Memory B cell (primary cell): ENCODE results near the gene BCO2.

Source experiments
- ATAC-seq: fragments of 150-1000 bp; cut with Tn5 transposase; 2 replicates; pipeline ENCODE4 v1.10.0; 2021; ENCODE audit warnings: low read depth, mild to moderate bottlenecking, moderate library complexity
- DNase-seq, 2 donors: peaks; one replicate each; pipeline ENCODE4 v3.0.0; 2022; ENCODE audit warnings: low spot score in 2 of 2
- H3K27ac Mint-ChIP-seq: one replicate; pipeline ENCODE4 v1.8.0; 2022; ENCODE audit warnings: mild to moderate bottlenecking, moderate library complexity, mixed read lengths
- H3K27me3 Mint-ChIP-seq: one replicate; pipeline ENCODE4 v1.8.0; 2022; ENCODE audit warnings: mixed read lengths
- H3K36me3 Mint-ChIP-seq: one replicate; pipeline ENCODE4 v1.8.0; 2022; ENCODE audit warnings: mild to moderate bottlenecking, mixed read lengths
- H3K4me1 Mint-ChIP-seq: one replicate; pipeline ENCODE4 v1.8.0; 2022; ENCODE audit warnings: mixed read lengths
- H3K4me3 Mint-ChIP-seq: one replicate; pipeline ENCODE4 v1.8.0; 2022; ENCODE audit warnings: mild to moderate bottlenecking, moderate library complexity, mixed read lengths
- H3K9me3 Mint-ChIP-seq: one replicate; pipeline ENCODE4 v1.8.0; 2022; ENCODE audit warnings: mixed read lengths

The BCO2 gene

GRCh38 chr11:112212710-112213109 is 37.4 kb downstream of the BCO2 start:
- Mint-ChIP-seq H3K4me3 (no peak overlapping the region), H3K27me3 (peaks cover 2% of the 10 kb centered on the region), H3K4me1 (no peaks in the 10 kb centered on the region), H3K9me3 (no peaks in the 10 kb centered on the region), H3K36me3 (no peaks in the 10 kb centered on the region), H3K27ac (no peak overlapping the region)
- DNase-seq (no peak), ATAC-seq (no peak)

DNA sequence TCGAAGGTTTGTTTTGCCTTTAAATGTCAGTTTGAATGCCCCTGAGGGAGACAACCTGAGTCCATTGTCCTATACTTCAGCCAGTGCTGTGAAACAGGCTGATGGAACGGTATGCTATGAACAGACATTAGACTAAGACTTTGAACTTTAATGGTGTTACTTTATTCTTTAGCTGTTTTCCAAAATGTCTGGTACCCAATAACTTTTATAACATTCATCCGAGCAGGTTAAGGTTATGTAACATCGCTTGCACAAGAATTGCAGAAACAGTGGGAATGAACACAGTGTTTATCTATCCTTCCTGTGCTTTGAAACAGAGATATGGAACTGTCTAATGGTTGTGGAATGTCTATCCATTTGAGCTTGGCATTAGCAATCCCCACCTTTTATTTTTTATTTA is 38.4 kb downstream of the BCO2 start:
- DNase-seq (no peak), ATAC-seq (no peak)

GRCh38 chr11:112215621-112216020 is 40.3 kb downstream of the BCO2 start:
- Mint-ChIP-seq H3K9me3 (no peaks in the 10 kb centered on the region), H3K4me3 (no peak overlapping the region), H3K36me3 (no peaks in the 10 kb centered on the region), H3K27me3 (peaks cover 2% of the 10 kb centered on the region), H3K27ac (no peak overlapping the region), H3K4me1 (peaks cover 5% of the 10 kb centered on the region)
- ATAC-seq: no peak
- DNase-seq: no peak

More for the DNA sequence above, 38.4 kb downstream of the BCO2 start:
- Mint-ChIP-seq H3K9me3 (no peaks in the 10 kb centered on the region), H3K4me3 (no peak overlapping the region), H3K36me3 (no peaks in the 10 kb centered on the region), H3K4me1 (no peaks in the 10 kb centered on the region), H3K27me3 (peaks cover 2% of the 10 kb centered on the region), H3K27ac (no peak overlapping the region)

GRCh38 chr11:112216561-112217105 is 41.3 kb downstream of the BCO2 start:
- H3K36me3 Mint-ChIP-seq: no peaks in the 10 kb centered on the region
- ATAC-seq (no peak), DNase-seq (no peak)
- H3K27ac Mint-ChIP-seq: no peak overlapping the region
- no peak overlapping the region for H3K4me3 Mint-ChIP-seq
- no peaks in the 10 kb centered on the region for H3K9me3 Mint-ChIP-seq
- peaks cover 5% of the 10 kb centered on the region for H3K4me1 Mint-ChIP-seq
- peaks cover 2% of the 10 kb centered on the region for H3K27me3 Mint-ChIP-seq

DNA sequence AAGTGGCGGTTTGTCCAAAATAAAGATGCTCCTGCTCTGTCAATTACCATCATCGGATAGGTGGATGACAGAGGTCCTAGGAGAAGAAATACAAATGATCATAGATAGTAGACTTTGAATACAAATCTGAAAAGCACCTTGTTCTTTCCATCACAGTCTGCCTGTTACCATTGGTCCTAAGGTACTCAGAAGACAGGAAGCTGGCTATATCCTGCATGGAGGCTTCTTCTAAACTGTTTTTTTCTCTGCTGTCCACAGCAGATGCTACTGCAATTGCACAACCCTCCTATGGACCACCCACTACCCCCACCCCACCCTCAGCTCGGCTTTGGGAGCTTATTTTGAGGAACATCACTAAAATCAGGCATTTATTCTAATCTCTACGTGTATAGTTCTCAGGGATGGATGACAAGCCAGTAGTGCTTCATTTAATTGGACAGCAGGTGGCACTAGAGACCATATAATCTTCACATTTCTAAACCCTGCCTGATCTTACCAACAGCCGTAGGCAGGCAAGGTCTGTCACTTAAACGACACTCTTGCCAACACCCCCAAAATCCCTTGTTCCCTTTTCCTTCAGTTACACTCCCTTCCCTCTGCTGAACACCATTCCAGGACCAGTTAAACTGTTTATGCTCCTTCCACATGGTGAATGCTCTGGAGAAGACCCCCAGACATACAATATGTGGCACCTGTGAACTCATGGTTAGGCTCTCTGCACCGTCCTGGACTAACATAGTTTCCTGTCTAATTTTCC is 44.3 kb downstream of the BCO2 start:
- H3K36me3 Mint-ChIP-seq: no peaks in the 10 kb centered on the region
- DNase-seq: peak; percentile 38 to 70
- H3K4me1 Mint-ChIP-seq: peaks cover 5% of the 10 kb centered on the region
- H3K4me3 Mint-ChIP-seq: no peak overlapping the region
- H3K27ac Mint-ChIP-seq: no peak overlapping the region
- H3K9me3 Mint-ChIP-seq: no peaks in the 10 kb centered on the region
- ATAC-seq: peak; percentile 99
- H3K27me3 Mint-ChIP-seq: no peaks in the 10 kb centered on the region

GRCh38 chr11:112221274-112221835 is 46.0 kb downstream of the BCO2 start:
- Mint-ChIP-seq H3K4me3 (no peak overlapping the region), H3K9me3 (no peaks in the 10 kb centered on the region), H3K27me3 (no peaks in the 10 kb centered on the region), H3K4me1 (peaks cover 5% of the 10 kb centered on the region), H3K36me3 (peaks cover 2% of the 10 kb centered on the region), H3K27ac (no peak overlapping the region)
- ATAC-seq: no peak
- DNase-seq: no peak

DNA sequence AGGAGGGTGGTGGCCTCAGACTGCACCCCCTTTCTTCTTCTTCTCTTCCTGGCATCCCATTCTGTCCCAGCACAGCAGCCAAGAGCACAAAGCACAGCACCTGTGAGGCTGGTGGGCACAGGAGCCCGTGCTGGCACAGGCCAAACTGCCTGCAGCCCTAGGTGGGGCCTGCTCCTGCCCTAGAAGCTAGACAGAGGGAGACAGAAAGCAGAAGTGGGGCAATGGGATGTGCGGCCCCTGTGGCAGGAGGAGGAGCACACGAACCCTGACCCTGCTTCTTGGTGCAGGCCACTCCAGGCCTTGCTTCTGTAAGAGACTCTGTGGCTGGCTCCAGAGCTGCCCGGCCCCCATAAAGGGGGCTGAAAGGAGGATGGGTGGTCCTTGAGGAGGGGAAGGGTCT is 47.0 kb downstream of the BCO2 start:
- H3K27ac Mint-ChIP-seq: no peak overlapping the region
- DNase-seq (no peak), ATAC-seq (no peak)
- H3K4me3 Mint-ChIP-seq: no peak overlapping the region
- H3K9me3 Mint-ChIP-seq: no peaks in the 10 kb centered on the region
- peaks cover 8% of the 10 kb centered on the region for H3K4me1 Mint-ChIP-seq
- H3K36me3 Mint-ChIP-seq: peaks cover 2% of the 10 kb centered on the region
- no peaks in the 10 kb centered on the region for H3K27me3 Mint-ChIP-seq

- no peaks in the 10 kb centered on the region for H3K9me3 Mint-ChIP-seq
- H3K4me3 Mint-ChIP-seq: no peak overlapping the region
- DNase-seq (no peak), ATAC-seq (no peak)
- peaks cover 2% of the 10 kb centered on the region for H3K36me3 Mint-ChIP-seq
- no peaks in the 10 kb centered on the region for H3K27me3 Mint-ChIP-seq
- peaks cover 14% of the 10 kb centered on the region for H3K4me1 Mint-ChIP-seq
- no peak overlapping the region for H3K27ac Mint-ChIP-seq
Observed at GRCh38 chr11:112223121-112223520, 47.8 kb downstream of the BCO2 start.

GRCh38 chr11:112223754-112224532 is 48.6 kb downstream of the BCO2 start:
- Mint-ChIP-seq H3K4me1 (peaks cover 14% of the 10 kb centered on the region), H3K9me3 (no peaks in the 10 kb centered on the region), H3K27me3 (no peaks in the 10 kb centered on the region), H3K4me3 (no peak overlapping the region), H3K27ac (no peak overlapping the region), H3K36me3 (peaks cover 4% of the 10 kb centered on the region)
- ATAC-seq: no peak
- no peak for DNase-seq

- no peak for DNase-seq
- no peaks in the 10 kb centered on the region for H3K27me3 Mint-ChIP-seq
Observed at GRCh38 chr11:112225753-112226061, 50.4 kb downstream of the BCO2 start.

DNA sequence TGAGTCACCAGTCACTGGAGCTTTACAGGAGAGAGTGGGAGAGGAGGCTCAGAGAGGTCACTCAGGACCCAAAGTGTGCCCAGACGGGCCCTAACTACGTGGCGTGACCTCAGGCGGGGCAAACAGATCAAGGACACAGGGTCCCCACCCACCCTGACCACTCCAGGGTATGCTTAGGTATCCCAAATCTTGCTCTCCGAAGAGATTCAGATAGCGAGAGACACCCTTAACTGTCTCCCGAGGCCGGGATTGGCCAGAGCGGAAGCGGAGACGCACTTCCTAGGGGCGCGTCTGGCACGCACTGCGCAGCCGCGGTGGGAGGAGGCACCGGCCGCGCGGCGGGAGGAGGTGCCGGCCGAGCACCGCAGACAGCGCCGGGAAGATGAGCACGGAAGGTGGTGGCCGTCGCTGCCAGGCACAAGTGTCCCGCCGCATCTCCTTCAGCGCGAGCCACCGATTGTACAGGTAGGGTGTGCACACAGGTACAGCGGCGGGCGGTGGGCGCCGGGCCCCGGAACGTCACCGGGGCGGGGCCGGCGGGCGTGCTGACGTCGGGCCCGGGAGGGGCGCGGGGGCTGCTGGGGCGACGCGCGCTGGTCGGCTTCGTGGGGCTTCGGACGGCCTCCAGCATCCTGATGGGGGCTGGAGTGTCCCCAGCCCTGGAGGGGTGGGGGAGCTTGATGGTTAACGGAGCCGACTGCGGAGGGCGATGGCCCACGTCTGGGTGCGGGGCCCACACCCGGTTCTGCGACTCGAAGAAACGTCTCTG is 50.9 kb downstream of the BCO2 start, which contains the start of gene PTS:
TSS of gene PTS (plus strand) at position 367 of the 769 bp plus-strand sequence. CDS start at position 383, 16 bp downstream.
- peak; percentile 87 for ATAC-seq
- peaks cover 10% of the 10 kb centered on the region for H3K4me1 Mint-ChIP-seq
- H3K36me3 Mint-ChIP-seq: peaks cover 12% of the 10 kb centered on the region
- no peaks in the 10 kb centered on the region for H3K27me3 Mint-ChIP-seq
- DNase-seq: peak; percentile 82 to 86
- H3K4me3 Mint-ChIP-seq: peak within 1 kb of the TSS; percentile 97
- H3K27ac Mint-ChIP-seq: peak within 1 kb of the TSS; percentile 99
- H3K9me3 Mint-ChIP-seq: no peaks in the 10 kb centered on the region

More at GRCh38 chr11:112225753-112226061, 50.4 kb downstream of the BCO2 start:
- no peak for ATAC-seq
- H3K27ac Mint-ChIP-seq: peak overlapping the region; percentile 99
- peak overlapping the region; percentile 97 for H3K4me3 Mint-ChIP-seq
- H3K9me3 Mint-ChIP-seq: no peaks in the 10 kb centered on the region
- H3K4me1 Mint-ChIP-seq: peaks cover 10% of the 10 kb centered on the region
- H3K36me3 Mint-ChIP-seq: peaks cover 9% of the 10 kb centered on the region

- H3K9me3 Mint-ChIP-seq: no peaks in the 10 kb centered on the region
- H3K27ac Mint-ChIP-seq: peak overlapping the region; percentile 99
- H3K4me1 Mint-ChIP-seq: peaks cover 10% of the 10 kb centered on the region
- DNase-seq: no peak
- peak overlapping the region; percentile 97 for H3K4me3 Mint-ChIP-seq
- H3K36me3 Mint-ChIP-seq: peaks cover 13% of the 10 kb centered on the region
- no peaks in the 10 kb centered on the region for H3K27me3 Mint-ChIP-seq
- peak; percentile 61 for ATAC-seq
Observed at GRCh38 chr11:112226831-112227401, 51.6 kb downstream of the BCO2 start.

GRCh38 chr11:112227471-112227870 is 52.2 kb downstream of the BCO2 start:
- no peaks in the 10 kb centered on the region for H3K9me3 Mint-ChIP-seq
- H3K27me3 Mint-ChIP-seq: no peaks in the 10 kb centered on the region
- peak overlapping the region; percentile 97 for H3K4me3 Mint-ChIP-seq
- DNase-seq (no peak), ATAC-seq (no peak)
- peaks cover 10% of the 10 kb centered on the region for H3K4me1 Mint-ChIP-seq
- H3K27ac Mint-ChIP-seq: peak overlapping the region; percentile 99
- peaks cover 15% of the 10 kb centered on the region for H3K36me3 Mint-ChIP-seq
